ENCODE measurements around the gene ZNF124. TPM values are rescaled to one million over a fixed set of nuclear protein-coding genes. Genes with fewer than 3 reads are reported as not detected.

The ZNF124 gene
- 38.9 and 61.5 TPM in 2 replicates for total RNA-seq

GRCh38 chr1:247171875-247172563 is at the start of gene ZNF124:
Gene ZNF124 (minus strand): TSS chr1:247172020. CDS start chr1:247171877, 143 bp downstream.

Other genes starting within 250 kb of the ZNF124 start
- 25.6 and 33.0 TPM in 2 replicates for gene AHCTF1, start 240.1 kb downstream of the ZNF124 start, total RNA-seq
- 1.3 and 2.0 TPM in 2 replicates for gene ZNF695, start 164.0 kb downstream of the ZNF124 start, total RNA-seq
- gene ZNF670, start 93.2 kb downstream of the ZNF124 start, total RNA-seq = 4.5 and 5.6 TPM in 2 replicates
- 9.0 and 11.7 TPM in 2 replicates for gene ZNF669, start 67.7 kb downstream of the ZNF124 start, total RNA-seq
- gene VN1R5, start 84.1 kb upstream of the ZNF124 start, total RNA-seq = not detected in 2 replicates
- gene ZNF496, start 159.8 kb upstream of the ZNF124 start, total RNA-seq = 18.9 and 21.3 TPM in 2 replicates
- under 0.01 TPM in 1 of 2 replicates, not detected in the other for gene NLRP3, start 244.2 kb upstream of the ZNF124 start, total RNA-seq